Upper lobe of left lung (tissue), 4 donors: ENCODE results near the gene MAGI2.

Experiments used
- POLR2A ChIP-seq, 4 donors: fragments of 450-650 bp; IDR thresholded peaks; one replicate each; pipeline ENCODE4 v1.5.1; 2016 to 2017; ENCODE audit warnings: antibody characterized with exemption in 4 of 4, mild to moderate bottlenecking in 2 of 4
- TF ChIP-seq, protein P1 (sequence below), 6 experiments: fragments of 450-650 bp in 4 of 6; fragments of 200-600 bp in 2 of 6; sonication (generic) in 2 of 6; IDR thresholded peaks; one replicate each; pipeline ENCODE4 v1.5.1; 2016 to 2019; ENCODE audit warnings: antibody characterized with exemption in 6 of 6

DNA sequence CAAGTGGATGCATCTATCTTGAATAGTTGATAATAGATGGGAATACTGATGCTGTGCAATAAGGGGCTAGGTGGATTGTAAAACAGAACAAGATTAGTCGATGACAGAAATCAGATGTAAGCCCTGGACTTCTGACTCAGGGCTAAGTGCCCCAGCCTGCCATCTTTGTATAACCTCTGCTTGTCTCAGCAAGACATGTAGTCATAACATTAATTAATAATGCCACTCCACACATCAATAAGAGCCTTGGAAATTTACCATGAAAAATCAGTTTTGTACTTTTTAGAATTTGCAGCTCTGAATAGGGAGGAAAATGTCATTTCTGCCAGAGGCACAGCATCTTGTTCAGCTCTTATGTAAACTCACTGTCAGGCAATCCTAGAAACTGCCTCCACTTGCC is 1125.7 kb downstream of the MAGI2 start:
- TF ChIP-seq, protein P1, sequence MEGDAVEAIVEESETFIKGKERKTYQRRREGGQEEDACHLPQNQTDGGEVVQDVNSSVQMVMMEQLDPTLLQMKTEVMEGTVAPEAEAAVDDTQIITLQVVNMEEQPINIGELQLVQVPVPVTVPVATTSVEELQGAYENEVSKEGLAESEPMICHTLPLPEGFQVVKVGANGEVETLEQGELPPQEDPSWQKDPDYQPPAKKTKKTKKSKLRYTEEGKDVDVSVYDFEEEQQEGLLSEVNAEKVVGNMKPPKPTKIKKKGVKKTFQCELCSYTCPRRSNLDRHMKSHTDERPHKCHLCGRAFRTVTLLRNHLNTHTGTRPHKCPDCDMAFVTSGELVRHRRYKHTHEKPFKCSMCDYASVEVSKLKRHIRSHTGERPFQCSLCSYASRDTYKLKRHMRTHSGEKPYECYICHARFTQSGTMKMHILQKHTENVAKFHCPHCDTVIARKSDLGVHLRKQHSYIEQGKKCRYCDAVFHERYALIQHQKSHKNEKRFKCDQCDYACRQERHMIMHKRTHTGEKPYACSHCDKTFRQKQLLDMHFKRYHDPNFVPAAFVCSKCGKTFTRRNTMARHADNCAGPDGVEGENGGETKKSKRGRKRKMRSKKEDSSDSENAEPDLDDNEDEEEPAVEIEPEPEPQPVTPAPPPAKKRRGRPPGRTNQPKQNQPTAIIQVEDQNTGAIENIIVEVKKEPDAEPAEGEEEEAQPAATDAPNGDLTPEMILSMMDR (IDR thresholded peaks at IDR 0.05) = no peak
- TF ChIP-seq POLR2A (IDR thresholded peaks at IDR 0.05) = no peak
